K562 (cell line): ENCODE data around the gene PAQR8.

Experiments used
- BACH1 ChIP-seq: fragments of 200-800 bp; sonication (Bioruptor generic); IDR thresholded peaks from 2 replicates; pipeline ENCODE4 v1.6.1; 2016; ENCODE audit warnings: missing genetic modification characterization, missing compliant biosample characterization
- FOXA1 ChIP-seq: fragments of 450-650 bp; IDR thresholded peaks from 2 replicates; pipeline ENCODE4 v1.6.1; 2016; ENCODE audit warnings: mild to moderate bottlenecking, borderline replicate concordance
- KAT8 ChIP-seq: fragments of 450-650 bp; IDR thresholded peaks from 2 replicates; pipeline ENCODE4 v1.6.1; 2016; ENCODE audit warnings: low read depth, mild to moderate bottlenecking

DNA sequence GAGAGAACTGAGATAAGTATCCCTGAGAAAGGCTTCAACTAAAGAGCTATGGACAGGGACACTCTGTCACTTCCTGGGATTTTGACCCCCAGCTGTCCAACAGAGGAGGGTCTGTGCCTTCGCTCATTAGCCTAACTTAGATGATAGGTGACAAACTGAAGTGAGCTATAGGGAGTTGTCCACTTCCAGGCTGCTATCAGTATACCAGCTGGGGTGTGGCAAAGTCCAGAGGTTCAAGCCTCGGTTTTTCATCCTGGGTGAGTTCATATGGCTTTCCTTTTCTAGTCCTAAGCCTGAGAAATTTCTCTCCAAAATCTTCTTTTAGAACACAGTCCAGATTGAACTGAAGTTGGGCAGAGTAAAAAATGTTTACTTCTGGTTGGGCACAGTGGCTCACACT is 5.9 kb upstream of the PAQR8 start:
- TF ChIP-seq FOXA1, result no peak
- no peak for TF ChIP-seq KAT8
- no peak for TF ChIP-seq BACH1 (tag)
